Measurements from ENCODE around the gene LRRC4C.

Gene LRRC4C

DNA sequence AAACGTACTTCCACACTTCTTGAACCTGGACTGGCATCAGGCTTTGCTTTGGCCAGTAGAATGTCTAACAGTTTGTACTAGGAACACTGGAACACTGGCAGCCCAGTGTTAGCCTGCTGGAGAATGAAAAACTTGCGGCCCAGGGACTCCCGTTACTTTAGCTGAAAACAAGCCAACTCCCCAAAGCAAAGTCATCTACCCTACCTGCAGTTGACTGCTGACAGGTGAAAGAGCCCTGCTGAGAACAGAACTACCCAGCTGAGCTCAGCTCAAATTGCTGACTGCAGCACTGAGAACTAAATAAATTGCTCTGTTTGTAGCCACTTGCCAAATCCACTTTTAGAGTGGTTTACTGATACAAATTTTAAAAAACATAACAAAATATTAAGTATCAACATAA, 342.5 kb downstream of the LRRC4C start:
- Histone ChIP-seq H3K4me3 (ENCODE audit: low read length in 2 of 2) (no peak overlapping the region), H3K27me3 (ENCODE audit: control insufficient read depth in 2 of 2, insufficient read depth in 2 of 2, low read length in 2 of 2) (no peaks in the 10 kb centered on the region), H3K4me1 (ENCODE audit: control insufficient read depth in 2 of 2, insufficient read depth in 2 of 2, low read length in 2 of 2) (no peaks in the 10 kb centered on the region), H3K9ac (ENCODE audit: low read depth in 1 of 2, low read length in 2 of 2) (no peak overlapping the region), H3K9me3 (ENCODE audit: control insufficient read depth in 2 of 2, low read length in 2 of 2) (no peaks in the 10 kb centered on the region), H3K27ac (ENCODE audit: low read depth in 2 of 2, low read length in 2 of 2) (no peak overlapping the region), H3K36me3 (ENCODE audit: control insufficient read depth in 2 of 2, insufficient read depth in 2 of 2, low read length in 2 of 2) (no peaks in the 10 kb centered on the region)

DNA sequence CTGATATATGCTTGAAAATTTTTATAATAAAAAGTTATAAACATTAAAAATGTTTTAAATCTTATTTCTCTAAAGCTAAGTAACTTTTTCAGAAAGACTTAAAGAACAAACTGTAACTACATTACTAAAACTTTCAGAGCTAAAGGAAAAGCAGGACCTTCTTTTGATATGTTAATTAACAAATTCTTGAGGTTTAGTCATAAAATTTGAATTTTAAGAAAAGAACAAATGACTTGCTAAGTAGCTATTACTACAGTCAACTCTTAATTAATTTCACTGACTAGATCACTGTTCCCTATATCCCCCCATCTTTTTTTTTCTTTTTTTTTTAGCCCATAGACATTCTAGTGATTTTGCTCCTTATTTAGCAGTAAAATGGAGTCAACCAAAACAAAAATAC, 344.4 kb downstream of the LRRC4C start:
- H3K9me3 ChIP-seq (ENCODE audit: control insufficient read depth in 2 of 2, low read length in 2 of 2): no peaks in the 10 kb centered on the region
- no peak overlapping the region for H3K9ac ChIP-seq (ENCODE audit: low read depth in 1 of 2, low read length in 2 of 2)
- no peaks in the 10 kb centered on the region for H3K4me1 ChIP-seq (ENCODE audit: control insufficient read depth in 2 of 2, insufficient read depth in 2 of 2, low read length in 2 of 2)
- no peak overlapping the region for H3K4me3 ChIP-seq (ENCODE audit: low read length in 2 of 2)
- no peak overlapping the region for H3K27ac ChIP-seq (ENCODE audit: low read depth in 2 of 2, low read length in 2 of 2)
- no peaks in the 10 kb centered on the region for H3K27me3 ChIP-seq (ENCODE audit: control insufficient read depth in 2 of 2, insufficient read depth in 2 of 2, low read length in 2 of 2)
- no peaks in the 10 kb centered on the region for H3K36me3 ChIP-seq (ENCODE audit: control insufficient read depth in 2 of 2, insufficient read depth in 2 of 2, low read length in 2 of 2)

DNA sequence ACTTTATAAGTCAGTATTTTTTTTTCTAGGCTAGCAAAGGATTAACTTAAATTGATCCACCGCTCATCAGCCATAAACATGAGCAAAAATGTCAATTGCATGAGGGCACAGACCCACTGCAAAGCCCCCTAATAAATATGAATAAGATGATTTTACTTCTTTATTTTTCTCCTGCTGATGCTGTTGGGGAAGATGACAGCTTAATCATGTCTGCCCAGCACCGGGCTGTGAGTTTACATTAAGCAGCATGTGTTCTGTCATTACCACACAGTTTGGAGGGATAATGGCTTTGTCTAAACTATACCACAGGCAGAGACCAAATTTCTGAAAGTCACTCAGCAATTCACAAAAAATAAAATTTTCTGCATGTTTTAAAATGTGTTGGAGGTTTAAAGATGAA, 346.3 kb downstream of the LRRC4C start:
- no peaks in the 10 kb centered on the region for H3K36me3 ChIP-seq (ENCODE audit: control insufficient read depth in 2 of 2, insufficient read depth in 2 of 2, low read length in 2 of 2)
- H3K4me3 ChIP-seq (ENCODE audit: low read length in 2 of 2): no peak overlapping the region
- no peaks in the 10 kb centered on the region for H3K4me1 ChIP-seq (ENCODE audit: control insufficient read depth in 2 of 2, insufficient read depth in 2 of 2, low read length in 2 of 2)
- H3K9ac ChIP-seq (ENCODE audit: low read depth in 1 of 2, low read length in 2 of 2): no peak overlapping the region
- no peaks in the 10 kb centered on the region for H3K27me3 ChIP-seq (ENCODE audit: control insufficient read depth in 2 of 2, insufficient read depth in 2 of 2, low read length in 2 of 2)
- no peak overlapping the region for H3K27ac ChIP-seq (ENCODE audit: low read depth in 2 of 2, low read length in 2 of 2)
- H3K9me3 ChIP-seq (ENCODE audit: control insufficient read depth in 2 of 2, low read length in 2 of 2): no peaks in the 10 kb centered on the region

DNA sequence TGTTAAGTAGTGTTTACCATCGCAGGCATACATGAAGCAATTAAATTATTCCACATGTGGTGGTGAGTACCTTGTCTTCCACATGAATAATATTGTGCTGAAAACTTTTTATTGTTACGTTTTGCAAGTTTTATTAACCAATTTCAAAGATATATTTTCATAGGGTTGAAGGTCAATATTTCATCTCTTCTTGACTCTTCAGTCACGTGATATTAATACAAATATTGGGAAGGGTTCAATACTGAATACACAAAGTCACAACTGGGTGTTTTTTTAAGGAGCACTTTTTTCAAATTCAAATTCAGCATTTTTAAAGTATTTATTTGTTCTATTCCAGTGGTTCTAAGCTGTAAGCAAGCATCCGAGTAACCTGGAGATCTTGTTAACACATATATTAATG, 348.9 kb downstream of the LRRC4C start:
- Histone ChIP-seq H3K4me1 (ENCODE audit: control insufficient read depth in 2 of 2, insufficient read depth in 2 of 2, low read length in 2 of 2) (no peaks in the 10 kb centered on the region), H3K27ac (ENCODE audit: low read depth in 2 of 2, low read length in 2 of 2) (no peak overlapping the region), H3K27me3 (ENCODE audit: control insufficient read depth in 2 of 2, insufficient read depth in 2 of 2, low read length in 2 of 2) (no peaks in the 10 kb centered on the region), H3K4me3 (ENCODE audit: low read length in 2 of 2) (no peak overlapping the region), H3K9me3 (ENCODE audit: control insufficient read depth in 2 of 2, low read length in 2 of 2) (no peaks in the 10 kb centered on the region), H3K9ac (ENCODE audit: low read depth in 1 of 2, low read length in 2 of 2) (no peak overlapping the region), H3K36me3 (ENCODE audit: control insufficient read depth in 2 of 2, insufficient read depth in 2 of 2, low read length in 2 of 2) (no peaks in the 10 kb centered on the region)

DNA sequence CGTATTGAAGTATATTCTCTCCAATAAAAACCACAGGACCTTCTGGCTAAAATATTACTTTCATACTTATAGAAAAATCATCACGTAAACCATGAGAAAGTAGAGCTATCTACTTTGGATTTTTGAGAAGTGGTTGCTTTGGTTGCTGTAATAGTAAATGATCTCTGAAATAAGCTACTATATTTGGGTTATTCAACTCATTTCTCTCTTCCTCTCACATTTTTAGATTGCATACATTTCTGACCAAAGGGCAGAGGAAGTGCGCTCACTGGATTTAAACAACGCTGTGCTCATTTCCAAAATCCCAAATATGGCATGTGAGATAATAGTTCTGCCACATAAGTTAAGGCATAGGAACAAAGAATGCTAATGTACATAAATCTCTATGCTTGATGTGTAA, 357.0 kb downstream of the LRRC4C start:
- Histone ChIP-seq H3K36me3 (ENCODE audit: control insufficient read depth in 2 of 2, insufficient read depth in 2 of 2, low read length in 2 of 2) (no peaks in the 10 kb centered on the region), H3K27ac (ENCODE audit: low read depth in 2 of 2, low read length in 2 of 2) (no peak overlapping the region), H3K9me3 (ENCODE audit: control insufficient read depth in 2 of 2, low read length in 2 of 2) (peaks cover 0 to 4% of the 10 kb centered on the region in 2 donors), H3K9ac (ENCODE audit: low read depth in 1 of 2, low read length in 2 of 2) (no peak overlapping the region), H3K4me3 (ENCODE audit: low read length in 2 of 2) (no peak overlapping the region), H3K27me3 (ENCODE audit: control insufficient read depth in 2 of 2, insufficient read depth in 2 of 2, low read length in 2 of 2) (no peaks in the 10 kb centered on the region), H3K4me1 (ENCODE audit: control insufficient read depth in 2 of 2, insufficient read depth in 2 of 2, low read length in 2 of 2) (no peaks in the 10 kb centered on the region)

DNA sequence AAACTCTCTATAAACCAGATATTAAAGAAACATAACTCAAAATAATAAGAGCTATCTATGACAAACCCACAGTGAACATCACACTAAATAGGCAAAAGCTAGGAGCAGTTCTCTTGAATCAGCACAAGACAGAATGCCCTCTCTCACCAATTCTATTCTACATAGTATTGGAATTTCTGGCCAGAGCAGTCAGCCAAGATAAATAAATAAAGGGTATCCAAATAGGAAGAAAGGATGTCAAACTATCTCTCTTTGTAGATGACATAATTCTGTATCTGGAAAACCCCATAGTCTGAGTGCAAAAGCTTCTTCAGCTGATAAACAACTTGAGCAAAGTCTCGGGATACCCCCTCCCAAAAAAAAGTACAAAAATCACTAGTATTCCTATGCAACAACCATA, 359.8 kb downstream of the LRRC4C start:
- H3K27ac ChIP-seq (ENCODE audit: low read depth in 2 of 2, low read length in 2 of 2): no peak overlapping the region
- H3K4me1 ChIP-seq (ENCODE audit: control insufficient read depth in 2 of 2, insufficient read depth in 2 of 2, low read length in 2 of 2): no peaks in the 10 kb centered on the region
- no peak overlapping the region for H3K4me3 ChIP-seq (ENCODE audit: low read length in 2 of 2)

DNA sequence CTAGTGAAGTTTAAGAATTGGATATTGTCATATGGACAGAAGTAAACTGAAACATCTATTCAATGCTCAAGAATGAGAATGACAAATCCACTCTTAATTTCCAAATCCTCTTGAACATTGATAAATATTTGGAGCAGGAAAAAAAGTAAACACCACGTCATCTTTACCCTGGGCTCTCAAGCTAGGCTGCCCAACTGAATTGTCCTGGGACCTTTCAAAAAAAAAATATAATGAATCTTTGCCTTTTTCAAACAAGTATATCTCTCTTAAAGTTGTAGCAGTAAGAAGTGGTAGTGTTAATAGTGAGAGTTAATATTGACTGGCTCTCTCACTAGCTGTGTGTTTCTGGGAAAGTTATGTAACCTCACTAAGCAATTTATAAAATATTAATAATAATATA, 374.3 kb downstream of the LRRC4C start:
- no peaks in the 10 kb centered on the region for H3K9me3 ChIP-seq (ENCODE audit: control insufficient read depth in 2 of 2, low read length in 2 of 2)
- no peaks in the 10 kb centered on the region for H3K27me3 ChIP-seq (ENCODE audit: control insufficient read depth in 2 of 2, insufficient read depth in 2 of 2, low read length in 2 of 2)
- no peaks in the 10 kb centered on the region for H3K4me1 ChIP-seq (ENCODE audit: control insufficient read depth in 2 of 2, insufficient read depth in 2 of 2, low read length in 2 of 2)
- no peak overlapping the region for H3K9ac ChIP-seq (ENCODE audit: low read depth in 1 of 2, low read length in 2 of 2)
- H3K4me3 ChIP-seq (ENCODE audit: low read length in 2 of 2): no peak overlapping the region
- H3K27ac ChIP-seq (ENCODE audit: low read depth in 2 of 2, low read length in 2 of 2): no peak overlapping the region
- H3K36me3 ChIP-seq (ENCODE audit: control insufficient read depth in 2 of 2, insufficient read depth in 2 of 2, low read length in 2 of 2): no peaks in the 10 kb centered on the region

More for the DNA sequence above, 359.8 kb downstream of the LRRC4C start:
- H3K9me3 ChIP-seq (ENCODE audit: control insufficient read depth in 2 of 2, low read length in 2 of 2): peaks cover 0 to 4% of the 10 kb centered on the region in 2 donors
- no peak overlapping the region for H3K9ac ChIP-seq (ENCODE audit: low read depth in 1 of 2, low read length in 2 of 2)
- H3K36me3 ChIP-seq (ENCODE audit: control insufficient read depth in 2 of 2, insufficient read depth in 2 of 2, low read length in 2 of 2): no peaks in the 10 kb centered on the region
- no peaks in the 10 kb centered on the region for H3K27me3 ChIP-seq (ENCODE audit: control insufficient read depth in 2 of 2, insufficient read depth in 2 of 2, low read length in 2 of 2)

DNA sequence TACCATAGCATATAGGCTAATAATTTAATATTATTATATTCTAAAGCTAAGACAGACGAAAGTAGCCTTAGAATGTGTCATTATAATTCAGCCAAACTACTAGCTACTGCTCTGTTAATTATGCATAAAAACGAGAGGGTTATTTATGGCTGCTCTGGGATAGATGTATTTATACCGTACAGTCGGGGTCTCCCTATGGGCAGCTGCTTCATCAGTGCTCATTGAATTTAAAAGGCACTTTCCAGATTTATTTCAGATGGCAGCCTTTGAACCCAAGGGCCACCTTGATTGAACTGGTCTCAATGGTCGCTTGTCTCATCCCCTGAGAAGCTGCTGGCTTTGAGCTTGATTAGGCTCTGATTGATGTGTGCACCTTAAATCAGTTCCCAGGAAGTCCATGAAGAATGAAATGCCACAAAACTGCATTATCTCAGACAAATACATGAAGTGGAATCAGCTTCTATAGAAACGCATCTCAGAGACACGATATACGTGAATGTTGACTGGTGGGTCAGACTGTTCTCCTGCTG, 377.6 kb downstream of the LRRC4C start:
- no peaks in the 10 kb centered on the region for H3K9me3 ChIP-seq (ENCODE audit: control insufficient read depth in 2 of 2, low read length in 2 of 2)
- no peaks in the 10 kb centered on the region for H3K27me3 ChIP-seq (ENCODE audit: control insufficient read depth in 2 of 2, insufficient read depth in 2 of 2, low read length in 2 of 2)
- H3K27ac ChIP-seq (ENCODE audit: low read depth in 2 of 2, low read length in 2 of 2): no peak overlapping the region
- H3K36me3 ChIP-seq (ENCODE audit: control insufficient read depth in 2 of 2, insufficient read depth in 2 of 2, low read length in 2 of 2): no peaks in the 10 kb centered on the region
- H3K9ac ChIP-seq (ENCODE audit: low read depth in 1 of 2, low read length in 2 of 2): no peak overlapping the region
- no peaks in the 10 kb centered on the region for H3K4me1 ChIP-seq (ENCODE audit: control insufficient read depth in 2 of 2, insufficient read depth in 2 of 2, low read length in 2 of 2)
- H3K4me3 ChIP-seq (ENCODE audit: low read length in 2 of 2): no peak overlapping the region

DNA sequence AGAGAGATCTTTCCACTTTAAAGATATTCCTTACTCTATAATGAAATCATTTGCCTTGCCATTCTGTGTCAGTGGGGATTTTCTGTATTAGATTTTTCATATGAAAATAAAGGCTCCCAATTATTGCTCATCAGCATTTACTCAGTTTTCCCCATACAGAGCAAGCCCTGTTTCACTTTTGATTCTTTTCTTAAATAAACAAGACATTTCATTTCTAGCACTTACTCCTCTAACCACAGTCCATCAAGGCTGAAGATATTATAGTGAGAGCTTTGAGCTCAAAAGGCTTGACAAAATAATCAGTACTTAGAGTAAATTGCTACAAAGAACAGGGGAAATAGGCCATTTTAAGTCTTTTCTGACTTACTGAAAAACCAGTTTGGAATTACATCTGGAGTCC, 385.1 kb downstream of the LRRC4C start:
- Histone ChIP-seq H3K27ac (ENCODE audit: low read depth in 2 of 2, low read length in 2 of 2) (no peak overlapping the region), H3K4me3 (ENCODE audit: low read length in 2 of 2) (no peak overlapping the region), H3K9ac (ENCODE audit: low read depth in 1 of 2, low read length in 2 of 2) (no peak overlapping the region), H3K9me3 (ENCODE audit: control insufficient read depth in 2 of 2, low read length in 2 of 2) (no peaks in the 10 kb centered on the region), H3K27me3 (ENCODE audit: control insufficient read depth in 2 of 2, insufficient read depth in 2 of 2, low read length in 2 of 2) (no peaks in the 10 kb centered on the region), H3K4me1 (ENCODE audit: control insufficient read depth in 2 of 2, insufficient read depth in 2 of 2, low read length in 2 of 2) (no peaks in the 10 kb centered on the region), H3K36me3 (ENCODE audit: control insufficient read depth in 2 of 2, insufficient read depth in 2 of 2, low read length in 2 of 2) (no peaks in the 10 kb centered on the region)

DNA sequence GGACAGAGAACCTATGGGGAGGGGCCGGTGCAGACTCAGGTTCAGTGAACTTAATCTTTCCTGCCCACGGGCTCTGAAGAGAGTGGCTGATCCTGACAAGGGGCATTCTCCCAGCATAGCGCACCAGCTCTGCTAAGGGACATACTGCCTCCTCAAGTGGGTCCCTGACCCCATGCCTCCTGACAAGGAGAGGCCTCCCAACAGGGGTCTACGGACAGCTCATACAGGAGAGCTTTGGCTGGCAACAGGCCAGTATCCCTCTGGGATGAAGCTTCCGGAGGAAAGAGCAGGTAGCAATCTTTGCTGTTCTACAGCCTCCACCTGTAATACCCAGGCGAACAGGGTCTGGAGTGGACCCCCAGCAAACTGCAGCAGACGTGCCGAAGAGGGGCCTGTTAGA, 394.0 kb downstream of the LRRC4C start:
- no peaks in the 10 kb centered on the region for H3K27me3 ChIP-seq (ENCODE audit: control insufficient read depth in 2 of 2, insufficient read depth in 2 of 2, low read length in 2 of 2)
- peaks cover 2 to 3% of the 10 kb centered on the region in 2 donors for H3K9me3 ChIP-seq (ENCODE audit: control insufficient read depth in 2 of 2, low read length in 2 of 2)
- H3K27ac ChIP-seq (ENCODE audit: low read depth in 2 of 2, low read length in 2 of 2): no peak overlapping the region
- no peaks in the 10 kb centered on the region for H3K4me1 ChIP-seq (ENCODE audit: control insufficient read depth in 2 of 2, insufficient read depth in 2 of 2, low read length in 2 of 2)
- no peak overlapping the region for H3K9ac ChIP-seq (ENCODE audit: low read depth in 1 of 2, low read length in 2 of 2)
- no peaks in the 10 kb centered on the region for H3K36me3 ChIP-seq (ENCODE audit: control insufficient read depth in 2 of 2, insufficient read depth in 2 of 2, low read length in 2 of 2)
- H3K4me3 ChIP-seq (ENCODE audit: low read length in 2 of 2): no peak overlapping the region

DNA sequence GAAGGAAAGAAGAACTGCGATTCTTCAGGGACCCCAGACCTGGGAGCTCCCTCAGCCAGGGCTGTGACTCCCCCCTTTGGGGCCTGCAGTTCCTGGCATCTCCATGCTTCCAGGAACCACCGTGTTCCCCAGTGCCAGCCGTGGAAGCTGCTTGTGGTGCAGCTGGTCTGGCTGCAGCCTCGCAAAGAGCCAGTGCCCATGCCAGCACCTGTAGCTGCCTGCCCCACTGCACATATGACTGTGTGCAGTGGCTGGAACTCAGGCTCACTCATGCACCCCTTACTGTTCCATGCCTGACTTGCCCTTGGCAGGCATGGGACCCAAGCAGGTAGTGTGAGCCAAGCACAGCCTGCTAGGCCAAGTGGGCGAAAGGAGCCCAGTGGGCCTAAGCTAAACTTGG, 401.3 kb downstream of the LRRC4C start:
- Histone ChIP-seq H3K4me1 (ENCODE audit: control insufficient read depth in 2 of 2, insufficient read depth in 2 of 2, low read length in 2 of 2) (no peaks in the 10 kb centered on the region), H3K4me3 (ENCODE audit: low read length in 2 of 2) (no peak overlapping the region), H3K9ac (ENCODE audit: low read depth in 1 of 2, low read length in 2 of 2) (no peak overlapping the region), H3K27ac (ENCODE audit: low read depth in 2 of 2, low read length in 2 of 2) (no peak overlapping the region), H3K36me3 (ENCODE audit: control insufficient read depth in 2 of 2, insufficient read depth in 2 of 2, low read length in 2 of 2) (no peaks in the 10 kb centered on the region), H3K27me3 (ENCODE audit: control insufficient read depth in 2 of 2, insufficient read depth in 2 of 2, low read length in 2 of 2) (no peaks in the 10 kb centered on the region), H3K9me3 (ENCODE audit: control insufficient read depth in 2 of 2, low read length in 2 of 2) (peaks cover 0 to 2% of the 10 kb centered on the region in 2 donors)
